Stimulated activated CD8-positive, alpha-beta memory T cell treated with anti-CD3 and anti-CD28 coated beads, Interleukin-12 subunit alpha, Interleukin-12 subunit beta, amount 100 ng/mL, for 4 hours (primary cell): ENCODE data around the gene CATSPER3.

ENCODE experiments used
- DNase-seq: peaks from one replicate; pipeline ENCODE4 v3.0.0-alpha.2; 2020; ENCODE audit warnings: low read depth

Gene CATSPER3

GRCh38 chr5:135030123-135030955, 62.6 kb downstream of the CATSPER3 start:
- no peak for DNase-seq

GRCh38 chr5:135030956-135031812, 63.5 kb downstream of the CATSPER3 start:
- DNase-seq: no peak

DNA sequence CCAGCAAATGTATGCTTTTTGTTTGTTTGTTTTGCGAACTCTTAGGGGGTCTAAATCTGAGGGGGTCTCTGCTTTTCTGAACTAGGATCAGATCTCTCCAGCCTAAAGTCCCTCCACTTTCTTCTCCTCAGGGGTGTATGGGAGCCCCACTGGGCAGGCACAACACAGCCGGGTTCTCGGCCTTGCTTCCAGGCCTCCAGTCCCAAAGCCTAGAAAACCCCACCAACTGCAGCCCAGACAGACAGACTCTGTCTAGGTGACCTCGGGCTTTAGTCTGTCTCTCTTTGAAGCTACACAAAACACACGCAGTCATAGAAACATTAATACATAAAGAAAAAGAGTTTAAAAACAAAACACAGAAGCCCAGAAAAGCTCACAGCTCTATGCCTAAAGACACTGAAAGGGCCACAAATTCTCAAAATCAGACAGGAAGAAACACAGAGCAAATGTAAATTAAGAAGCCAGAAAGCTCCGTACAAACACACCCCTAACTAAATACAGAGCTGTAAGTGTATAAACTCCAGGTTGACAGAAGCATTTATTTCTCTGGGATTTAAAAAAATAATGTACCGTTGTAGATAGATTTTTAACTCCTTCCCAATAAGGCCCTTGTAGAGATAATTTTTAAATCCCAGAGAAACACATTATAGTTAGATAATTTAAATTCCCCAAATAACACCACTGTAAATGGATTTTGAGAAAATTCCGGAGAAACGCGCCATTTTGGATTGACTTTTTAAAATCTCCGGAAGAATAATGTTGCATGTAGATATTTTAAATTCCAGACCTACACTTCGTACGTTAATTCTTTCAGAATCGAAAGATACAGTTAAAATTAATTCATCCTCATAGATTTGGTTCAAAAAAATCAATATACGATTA, 64.3 kb downstream of the CATSPER3 start:
- no peak for DNase-seq

DNA sequence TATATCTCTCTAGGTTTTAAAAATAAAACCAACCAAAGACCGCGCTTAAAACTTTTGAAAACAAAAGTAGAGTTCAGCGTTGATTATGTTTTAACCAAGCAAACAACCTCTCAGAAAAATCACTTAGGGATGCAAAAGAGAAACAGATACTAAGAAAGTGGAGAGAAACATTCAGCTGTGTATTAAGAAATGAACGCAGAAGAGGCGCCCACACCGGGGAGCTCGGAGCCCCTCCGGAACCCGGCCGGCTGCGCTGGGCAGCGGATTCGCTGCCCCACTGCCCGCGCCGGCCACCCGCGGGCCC, 64.9 kb downstream of the CATSPER3 start:
- no peak for DNase-seq

- no peak for DNase-seq
Observed at GRCh38 chr5:135032999-135033861, 65.5 kb downstream of the CATSPER3 start.

GRCh38 chr5:135033901-135034235, 66.2 kb downstream of the CATSPER3 start, which contains the start of gene PITX1:
TSS of gene PITX1 (minus strand) at chr5:135034228. CDS start at chr5:135033881, 347 bp downstream.
- no peak for DNase-seq

- no peak for DNase-seq
Observed at GRCh38 chr5:135034236-135034962, 66.7 kb downstream of the CATSPER3 start.

GRCh38 chr5:135034963-135035677, 67.4 kb downstream of the CATSPER3 start:
- no peak for DNase-seq

GRCh38 chr5:135035678-135036030, 67.9 kb downstream of the CATSPER3 start:
- no peak for DNase-seq

DNA sequence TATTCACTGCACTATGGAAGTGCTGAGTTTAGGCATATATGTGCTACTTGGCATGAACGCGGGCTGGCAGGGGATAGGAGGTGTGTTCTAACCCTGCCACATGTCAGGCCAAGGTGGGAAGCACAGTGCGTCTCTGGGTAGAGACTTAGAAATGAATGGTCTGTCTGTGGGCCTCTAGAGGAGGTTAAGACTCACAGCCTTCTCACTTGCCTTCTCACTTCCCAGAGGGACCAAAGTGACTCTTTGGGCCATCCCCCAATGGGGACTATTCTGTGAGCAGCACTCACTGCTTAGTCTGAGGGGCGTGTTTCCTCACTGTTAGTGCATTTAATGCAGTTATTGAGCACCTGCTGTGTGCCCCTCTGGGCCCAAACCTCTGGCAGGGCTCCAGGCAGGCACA, 68.7 kb downstream of the CATSPER3 start:
- DNase-seq: no peak

DNA sequence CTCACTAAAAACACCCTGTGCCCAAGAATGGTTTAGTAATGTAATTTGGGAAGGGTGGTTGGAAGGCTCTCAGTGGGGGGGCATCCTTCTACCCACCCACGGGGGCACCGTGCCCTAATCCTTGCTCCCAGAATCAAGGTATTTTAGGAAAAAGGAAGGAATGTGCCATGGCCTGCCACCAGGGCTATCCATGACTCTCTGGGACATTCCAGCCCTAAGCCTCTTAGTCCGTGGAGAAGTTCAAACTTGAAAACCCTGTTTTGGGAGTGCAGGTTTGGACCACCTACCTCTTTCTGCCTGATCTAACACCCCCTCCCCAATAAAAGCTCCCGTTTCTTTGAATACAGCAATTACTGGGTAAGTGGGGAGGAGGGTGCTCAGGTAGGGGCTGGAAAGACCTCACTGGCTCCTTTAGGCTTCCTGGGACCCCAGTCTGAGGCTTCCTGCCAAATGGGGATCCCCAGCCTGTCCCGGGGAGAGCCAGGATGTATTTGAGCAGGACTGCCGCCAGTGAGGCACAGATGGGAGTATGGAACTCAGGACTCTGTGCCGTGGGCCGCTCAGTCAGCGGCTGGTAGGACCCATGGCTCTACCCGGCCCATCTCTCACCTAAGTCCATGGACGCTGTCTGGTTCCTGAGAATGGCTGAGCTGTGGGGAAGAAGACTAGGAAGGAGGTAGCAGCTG, 70.0 kb downstream of the CATSPER3 start:
- DNase-seq: no peak

- DNase-seq: no peak
Observed at GRCh38 chr5:135038205-135038812, 70.6 kb downstream of the CATSPER3 start.

DNA sequence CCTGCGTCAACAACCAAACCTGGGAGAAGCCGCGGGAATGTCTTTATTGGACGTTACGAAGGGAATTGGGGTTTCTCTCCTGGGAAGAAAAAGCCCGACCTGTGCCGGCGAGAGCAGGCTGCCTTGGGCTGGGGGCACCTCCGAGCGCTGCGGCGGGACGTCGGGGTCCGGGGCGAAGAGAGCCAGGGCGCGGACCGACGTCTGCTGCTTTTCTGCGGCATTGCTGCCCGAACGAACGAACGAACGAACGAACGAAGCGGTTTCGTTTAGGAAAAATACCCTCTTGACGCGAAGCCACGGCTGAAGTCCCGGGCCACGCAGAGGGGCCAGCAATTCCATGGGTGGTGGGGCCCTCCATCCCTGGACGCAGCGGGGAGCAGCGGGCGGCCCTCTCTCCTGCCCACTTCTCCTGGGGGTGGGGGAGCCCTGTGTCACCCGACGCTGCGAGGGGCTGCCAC, 71.1 kb downstream of the CATSPER3 start:
- DNase-seq: no peak

DNA sequence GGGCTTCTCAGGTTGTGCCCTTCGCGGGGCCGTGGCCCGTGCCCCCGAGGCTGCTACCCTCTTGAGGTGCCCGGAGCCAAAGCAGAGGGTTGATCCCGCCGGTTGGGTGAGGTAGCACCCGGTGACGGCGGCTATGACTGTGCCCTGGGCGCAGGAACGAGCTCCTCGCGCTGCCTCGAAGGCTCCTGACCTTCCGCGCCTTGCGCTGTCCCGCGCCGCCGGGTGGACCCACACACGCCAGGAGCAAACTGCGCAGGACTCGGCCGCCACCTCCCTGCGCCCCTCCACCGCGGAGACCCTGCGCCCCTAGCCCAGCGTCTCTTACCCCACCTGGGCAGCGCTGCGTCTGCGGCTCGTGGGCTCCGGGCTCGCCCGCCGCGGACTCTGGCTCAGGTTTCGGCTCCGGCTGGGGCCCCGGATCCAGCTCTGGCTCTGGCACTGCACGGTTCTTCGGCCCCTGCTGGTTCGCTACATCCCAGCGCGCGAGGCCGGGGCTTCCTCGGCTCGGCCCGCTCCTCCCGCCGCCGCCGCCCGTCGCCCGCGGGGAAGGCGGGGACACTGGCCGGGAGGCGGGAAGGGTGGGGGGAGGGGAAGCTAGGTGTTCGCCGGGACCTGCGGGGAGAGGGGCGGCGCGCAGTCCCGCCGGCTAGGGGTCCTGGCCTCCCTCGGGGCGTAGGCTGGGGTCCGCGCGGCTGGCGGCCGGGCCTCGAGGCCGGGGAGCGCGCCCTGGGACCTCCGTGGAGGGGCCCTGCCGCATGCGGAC, 71.7 kb downstream of the CATSPER3 start:
- no peak for DNase-seq

DNA sequence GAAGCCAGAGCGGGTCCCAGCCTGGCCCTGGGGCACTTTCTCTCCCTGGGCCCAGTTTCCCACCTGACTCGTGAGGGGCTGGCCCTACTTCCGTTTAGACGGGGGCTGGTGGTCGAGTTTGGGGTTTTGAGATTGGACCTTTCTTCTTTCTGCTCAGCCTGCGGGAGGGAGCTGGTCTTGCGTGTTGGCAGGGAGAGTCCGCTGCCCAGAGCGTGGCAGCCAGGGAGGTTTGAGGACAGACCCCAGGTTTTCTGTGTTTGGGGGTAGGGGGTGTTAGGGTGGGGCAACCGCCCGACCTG, 72.3 kb downstream of the CATSPER3 start:
- DNase-seq: no peak

DNA sequence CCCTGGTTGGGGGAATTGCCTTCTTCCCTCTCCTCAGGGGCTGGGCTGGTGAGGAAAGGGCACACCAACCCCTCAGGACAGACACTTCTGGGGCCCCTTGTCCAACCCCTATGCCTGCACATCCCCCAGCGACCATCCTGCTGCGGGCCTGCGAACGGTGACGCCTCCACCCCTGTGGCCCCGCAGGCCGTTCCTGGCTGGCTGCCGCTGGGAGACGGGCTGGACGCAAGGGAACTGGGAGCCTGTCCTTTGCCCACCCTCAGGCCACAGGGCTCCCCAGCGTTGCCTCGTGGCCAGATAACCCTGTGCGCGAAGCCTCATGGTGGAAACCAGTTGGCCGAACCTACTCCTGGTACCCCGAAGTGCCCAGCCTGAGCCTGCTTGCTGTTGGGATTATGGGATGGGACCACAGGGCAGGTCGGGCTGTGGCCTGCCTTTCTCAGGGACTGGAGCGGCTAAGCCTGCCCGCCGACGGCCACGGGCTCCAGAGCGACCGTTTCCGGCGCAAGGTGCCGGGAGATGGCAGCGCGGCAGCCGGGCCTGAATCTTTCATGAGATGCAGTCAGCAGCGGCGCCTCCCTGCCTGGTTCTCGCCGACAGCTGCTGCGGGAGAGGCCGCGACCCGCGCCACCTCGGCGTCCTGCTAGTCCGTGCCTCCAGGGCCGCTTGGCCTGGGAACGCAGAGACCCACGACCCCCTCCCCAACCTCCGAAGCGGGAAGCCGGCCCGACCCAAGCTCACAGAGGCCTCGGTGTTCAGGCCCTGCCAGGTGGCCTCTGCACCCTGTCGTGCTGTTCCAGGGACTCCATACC, 72.8 kb downstream of the CATSPER3 start:
- no peak for DNase-seq

DNA sequence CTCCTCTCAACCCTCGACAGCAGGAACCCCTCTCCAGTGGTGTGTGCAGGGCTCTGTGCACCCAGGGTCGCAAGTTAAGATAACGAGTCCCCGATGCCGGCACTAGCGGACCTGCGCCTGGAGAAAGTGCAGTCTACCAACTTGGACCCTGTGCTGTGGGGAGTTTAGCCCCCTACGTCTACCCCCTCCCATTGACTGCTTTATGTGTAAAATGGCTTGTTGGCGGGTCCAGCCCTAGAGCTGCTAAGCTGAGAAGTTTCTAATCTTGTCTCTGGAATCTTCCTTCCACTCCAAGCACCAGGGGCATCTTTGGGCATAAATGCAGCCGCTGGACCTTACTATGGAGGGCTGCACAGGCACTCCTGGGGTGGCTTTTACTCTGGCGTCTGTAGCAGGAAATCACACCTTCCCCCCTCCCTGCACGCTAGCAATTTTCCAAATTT, 73.5 kb downstream of the CATSPER3 start:
- no peak for DNase-seq
